Duodenal mucosa (tissue), 2 donors: ENCODE results near the gene LAGE3.

ENCODE experiments used
- H3K27ac ChIP-seq: one replicate; pipeline ENCODE4 v1.7.0; 2013; ENCODE audit warnings: low read depth, low read length
- H3K27me3 ChIP-seq, 2 donors: one replicate each; pipeline ENCODE4 v1.7.0; 2013; ENCODE audit warnings: low read length in 2 of 2, control low read depth in 1 of 2; ENCODE audit not compliant: insufficient read depth in 2 of 2, control insufficient read depth in 1 of 2
- H3K36me3 ChIP-seq, 2 donors: one replicate each; pipeline ENCODE4 v1.7.0; 2013; ENCODE audit warnings: low read length in 2 of 2, control low read depth in 1 of 2; ENCODE audit not compliant: insufficient read depth in 2 of 2, control insufficient read depth in 1 of 2
- H3K4me1 ChIP-seq, 2 donors: one replicate each; pipeline ENCODE4 v1.7.0; 2013; ENCODE audit warnings: low read length in 2 of 2, control low read depth in 1 of 2; ENCODE audit not compliant: insufficient read depth in 2 of 2, control insufficient read depth in 1 of 2
- H3K4me3 ChIP-seq, 2 donors: one replicate each; pipeline ENCODE4 v1.7.0; 2013; ENCODE audit warnings: low read length in 2 of 2, low read depth in 1 of 2
- H3K9ac ChIP-seq, 2 donors: one replicate each; pipeline ENCODE4 v1.7.0; 2013; ENCODE audit warnings: low read length in 2 of 2, low read depth in 1 of 2
- H3K9me3 ChIP-seq, 2 donors: one replicate each; pipeline ENCODE4 v1.7.0; 2013; ENCODE audit warnings: low read length in 2 of 2, control low read depth in 1 of 2; ENCODE audit not compliant: control insufficient read depth in 1 of 2

LAGE3 gene

DNA sequence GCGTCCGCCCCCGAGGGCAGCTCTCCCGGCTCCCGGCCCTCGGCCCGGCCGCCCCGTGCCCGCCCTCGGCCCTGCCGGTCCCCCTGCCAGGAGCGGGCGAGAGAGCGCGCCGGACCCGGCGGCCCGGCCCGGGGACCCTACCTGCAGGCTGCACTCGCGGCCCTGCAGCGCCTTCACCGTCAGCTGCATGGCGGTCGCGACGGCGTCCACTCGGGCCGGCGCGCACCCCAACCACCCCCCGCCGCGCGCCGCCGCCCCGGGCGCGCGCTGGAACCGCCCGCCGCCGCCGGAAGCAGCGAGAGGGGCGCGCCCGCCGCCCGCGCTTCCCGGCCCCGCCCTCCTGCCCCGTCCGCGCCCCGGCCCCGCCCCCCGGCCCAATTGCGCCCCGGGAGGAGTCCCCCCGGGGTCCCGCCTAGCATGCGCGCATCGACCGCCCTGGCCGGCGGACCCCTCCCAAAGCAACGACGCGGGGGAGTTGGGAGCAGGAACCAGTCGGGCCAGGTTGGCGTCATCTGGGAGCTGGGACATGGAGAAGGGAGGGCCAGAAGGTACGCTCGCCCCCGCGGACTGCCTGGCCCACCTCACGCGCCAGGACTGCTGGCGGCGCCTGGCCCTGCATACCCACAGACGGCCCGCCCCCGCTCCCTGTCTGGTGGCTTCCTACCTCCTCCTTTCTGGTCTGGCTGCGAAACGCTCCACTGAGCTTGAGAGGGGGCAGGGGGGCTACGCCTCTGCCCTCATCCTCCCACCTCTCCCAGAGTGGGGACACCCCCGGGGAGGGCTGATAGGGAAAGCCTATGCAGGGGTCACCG, 7.5 kb upstream of the LAGE3 start, which contains the start of gene UBL4A:
TSS of gene UBL4A (minus strand) at position 220 of the 812 bp plus-strand sequence. CDS start at position 189, 31 bp downstream.
- Histone ChIP-seq H3K27ac (peak within 1 kb of the TSS; percentile 73), H3K9ac (peak within 1 kb of the TSS; percentile 48 to 70), H3K27me3 (no peaks in the 10 kb centered on the region), H3K4me3 (peak within 1 kb of the TSS; percentile 52 to 63), H3K4me1 (peaks cover 18 to 26% of the 10 kb centered on the region in 2 donors), H3K36me3 (peaks cover 0 to 5% of the 10 kb centered on the region in 2 donors), H3K9me3 (no peaks in the 10 kb centered on the region)

- H3K9me3 ChIP-seq = no peaks in the 10 kb centered on the region
- H3K27me3 ChIP-seq = no peaks in the 10 kb centered on the region
- H3K4me3 ChIP-seq = peak overlapping the region; percentile 50 to 63
- peak overlapping the region; percentile 48 to 70 for H3K9ac ChIP-seq
- peak overlapping the region; percentile 62 for H3K27ac ChIP-seq
- H3K4me1 ChIP-seq = peaks cover 18 to 26% of the 10 kb centered on the region in 2 donors
- peaks cover 0 to 5% of the 10 kb centered on the region in 2 donors for H3K36me3 ChIP-seq
Observed at GRCh38 chrX:154486052-154486395, 6.9 kb upstream of the LAGE3 start.

DNA sequence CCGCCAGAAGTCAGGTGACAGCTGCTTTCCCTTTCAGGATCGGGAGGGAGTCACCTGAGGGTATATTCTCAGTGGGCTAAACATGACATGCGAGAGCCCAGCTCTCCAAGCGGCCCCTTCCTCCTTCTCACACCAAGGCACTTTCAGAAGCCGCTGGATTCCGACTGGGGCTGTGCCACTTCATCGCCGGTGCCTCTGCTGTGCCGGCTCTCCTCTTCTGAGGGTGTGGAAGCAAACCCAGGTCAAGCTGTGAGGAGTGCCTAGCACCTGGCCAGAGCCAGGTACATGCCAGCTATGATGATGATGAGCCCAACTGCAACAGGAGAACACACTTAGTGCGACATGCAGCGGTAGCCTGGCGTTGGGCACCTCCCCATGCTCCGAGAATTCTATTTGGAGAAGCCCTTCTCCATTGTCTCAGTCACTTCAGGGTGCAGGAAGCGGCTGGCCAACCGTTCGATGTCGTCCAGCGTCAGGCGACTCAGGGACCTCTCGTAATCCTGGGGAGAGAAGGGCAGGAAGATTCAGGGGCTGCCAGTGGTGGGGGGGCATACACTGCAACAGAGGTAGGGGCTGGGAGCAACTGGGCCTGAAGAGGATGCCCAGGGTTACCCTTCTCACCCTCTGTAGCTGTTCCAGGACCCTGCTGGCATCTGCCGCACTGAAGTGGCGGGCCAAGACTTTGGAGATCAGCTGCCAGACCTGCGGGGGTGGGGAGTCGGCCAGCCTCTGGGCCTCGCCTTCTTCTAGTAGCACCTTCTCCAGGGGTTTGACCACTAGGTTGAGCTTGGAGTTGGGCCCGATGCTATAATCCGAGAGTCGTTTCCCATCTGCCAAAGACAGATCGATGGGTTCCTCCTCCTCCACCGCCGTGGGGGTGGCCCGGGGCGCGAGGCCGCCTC, 6.3 kb upstream of the LAGE3 start:
- Histone ChIP-seq H3K27me3 (no peaks in the 10 kb centered on the region), H3K9ac (peak overlapping the region; percentile 48 to 70), H3K4me3 (peak overlapping the region; percentile 50 to 63), H3K36me3 (peaks cover 0 to 5% of the 10 kb centered on the region in 2 donors), H3K9me3 (no peaks in the 10 kb centered on the region), H3K4me1 (peaks cover 18 to 26% of the 10 kb centered on the region in 2 donors), H3K27ac (peak overlapping the region; percentile 62)

DNA sequence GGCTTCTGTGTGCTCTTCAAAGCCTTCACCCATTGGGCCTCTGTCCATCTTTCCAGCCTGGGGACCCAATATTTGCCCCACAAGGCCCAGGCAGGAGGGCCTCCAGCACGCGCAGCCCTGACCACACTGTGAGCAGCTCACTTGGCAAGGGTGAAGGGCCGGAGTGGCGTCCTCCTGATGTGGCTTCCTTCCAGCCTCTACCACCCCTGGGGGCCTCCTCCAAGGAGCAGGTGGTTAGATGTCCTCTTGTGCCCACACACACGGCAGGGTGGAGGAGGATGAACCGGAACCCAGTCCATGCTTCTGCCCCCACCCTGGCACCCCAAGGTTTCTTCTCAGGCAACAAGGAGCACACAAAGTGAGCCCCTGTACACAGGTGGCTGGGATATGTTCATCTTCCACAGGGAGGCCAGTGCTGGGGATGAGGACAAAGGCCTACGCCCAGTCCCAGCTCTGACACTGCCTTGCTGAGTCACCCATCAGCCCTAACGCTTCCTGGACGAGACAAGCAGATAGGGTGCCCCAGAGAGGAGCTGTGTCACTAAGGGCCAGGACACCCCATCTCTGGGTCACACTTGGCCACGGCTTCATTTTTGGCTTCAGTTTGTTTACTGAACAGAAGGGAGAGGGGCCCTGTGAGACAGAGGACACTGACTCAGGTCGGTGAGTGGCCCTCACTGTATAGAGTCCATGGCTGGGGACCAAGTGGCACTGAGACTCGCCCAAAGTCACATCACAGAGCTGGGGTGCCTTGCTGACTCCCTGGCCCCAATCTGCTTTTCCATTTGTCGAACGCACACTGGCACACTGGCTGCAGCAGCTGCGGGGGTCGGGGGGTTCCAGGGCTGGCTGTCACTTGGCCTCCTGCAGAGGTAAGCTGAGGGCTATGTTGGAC, 5.4 kb upstream of the LAGE3 start:
- Histone ChIP-seq H3K27me3 (no peaks in the 10 kb centered on the region), H3K27ac (no peak overlapping the region), H3K36me3 (peaks cover 0 to 5% of the 10 kb centered on the region in 2 donors), H3K9ac (no peak overlapping the region), H3K4me3 (no peak overlapping the region), H3K9me3 (no peaks in the 10 kb centered on the region), H3K4me1 (peaks cover 16 to 24% of the 10 kb centered on the region in 2 donors)

GRCh38 chrX:154483325-154483724, 4.2 kb upstream of the LAGE3 start:
- no peak overlapping the region for H3K9ac ChIP-seq
- no peaks in the 10 kb centered on the region for H3K9me3 ChIP-seq
- peaks cover 9 to 22% of the 10 kb centered on the region in 2 donors for H3K4me1 ChIP-seq
- no peak overlapping the region for H3K27ac ChIP-seq
- peaks cover 0 to 5% of the 10 kb centered on the region in 2 donors for H3K36me3 ChIP-seq
- no peak overlapping the region for H3K4me3 ChIP-seq
- H3K27me3 ChIP-seq = no peaks in the 10 kb centered on the region

- Histone ChIP-seq H3K36me3 (peaks cover 0 to 5% of the 10 kb centered on the region in 2 donors), H3K27me3 (no peaks in the 10 kb centered on the region), H3K9me3 (no peaks in the 10 kb centered on the region), H3K4me1 (peaks cover 9 to 27% of the 10 kb centered on the region in 2 donors), H3K27ac (no peak overlapping the region), H3K4me3 (no peak overlapping the region), H3K9ac (no peak overlapping the region)
Observed at GRCh38 chrX:154482786-154483185, 3.7 kb upstream of the LAGE3 start.

GRCh38 chrX:154481911-154482601, 3.0 kb upstream of the LAGE3 start:
- Histone ChIP-seq H3K36me3 (peaks cover 0 to 5% of the 10 kb centered on the region in 2 donors), H3K4me1 (peaks cover 9 to 23% of the 10 kb centered on the region in 2 donors), H3K4me3 (no peak overlapping the region), H3K27ac (no peak overlapping the region), H3K27me3 (no peaks in the 10 kb centered on the region), H3K9me3 (no peaks in the 10 kb centered on the region), H3K9ac (no peak overlapping the region)

GRCh38 chrX:154481195-154481594, 2.1 kb upstream of the LAGE3 start:
- H3K4me3 ChIP-seq = no peak overlapping the region
- H3K27ac ChIP-seq = no peak overlapping the region
- H3K36me3 ChIP-seq = peaks cover 0 to 5% of the 10 kb centered on the region in 2 donors
- H3K9ac ChIP-seq = no peak overlapping the region
- H3K27me3 ChIP-seq = no peaks in the 10 kb centered on the region
- no peaks in the 10 kb centered on the region for H3K9me3 ChIP-seq
- peaks cover 9 to 23% of the 10 kb centered on the region in 2 donors for H3K4me1 ChIP-seq

DNA sequence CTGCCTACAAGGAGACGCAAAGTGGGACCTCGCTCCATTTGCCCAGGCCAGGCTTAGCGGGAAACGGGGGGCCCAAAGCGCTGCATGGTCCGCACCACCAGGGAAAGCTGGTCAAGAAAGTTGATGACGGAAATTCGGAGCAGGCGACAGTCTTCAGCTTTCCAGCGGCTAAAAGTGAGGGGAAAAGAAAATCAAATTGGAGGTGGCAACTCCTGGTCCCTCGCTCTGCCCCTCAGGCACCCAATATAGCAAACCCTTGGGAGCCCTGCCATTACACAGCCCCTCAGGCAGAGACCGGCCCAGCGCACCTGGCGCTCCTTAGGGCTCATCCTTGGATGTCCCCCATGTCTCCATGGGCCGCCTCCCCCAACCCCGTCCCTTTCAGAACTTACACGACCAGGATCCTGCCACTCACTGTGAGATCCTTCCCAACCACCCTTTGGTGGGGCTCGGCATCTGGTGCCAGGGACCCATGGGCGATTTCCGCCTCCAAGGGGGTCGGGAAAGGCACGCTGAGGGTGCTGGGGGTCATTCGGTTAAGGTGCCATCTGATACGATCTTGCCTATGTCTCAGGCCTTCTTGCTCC, 1.1 kb downstream of the LAGE3 start:
- peak overlapping the region; percentile 54 to 60 for H3K4me3 ChIP-seq
- no peaks in the 10 kb centered on the region for H3K36me3 ChIP-seq
- no peak overlapping the region for H3K27ac ChIP-seq
- no peaks in the 10 kb centered on the region for H3K27me3 ChIP-seq
- no peaks in the 10 kb centered on the region for H3K9me3 ChIP-seq
- peaks cover 0 to 11% of the 10 kb centered on the region in 2 donors for H3K4me1 ChIP-seq
- H3K9ac ChIP-seq = peak overlapping the region; percentile 48 to 54
